Measurements from ENCODE around the gene EXOC4. TPM values are rescaled to one million over a fixed set of nuclear protein-coding genes. Genes with fewer than 3 reads are reported as not detected.

EXOC4 gene
- total RNA-seq, 4 donors from 2014 or later: 36.6 to 64.0 (median 57.4) TPM

DNA sequence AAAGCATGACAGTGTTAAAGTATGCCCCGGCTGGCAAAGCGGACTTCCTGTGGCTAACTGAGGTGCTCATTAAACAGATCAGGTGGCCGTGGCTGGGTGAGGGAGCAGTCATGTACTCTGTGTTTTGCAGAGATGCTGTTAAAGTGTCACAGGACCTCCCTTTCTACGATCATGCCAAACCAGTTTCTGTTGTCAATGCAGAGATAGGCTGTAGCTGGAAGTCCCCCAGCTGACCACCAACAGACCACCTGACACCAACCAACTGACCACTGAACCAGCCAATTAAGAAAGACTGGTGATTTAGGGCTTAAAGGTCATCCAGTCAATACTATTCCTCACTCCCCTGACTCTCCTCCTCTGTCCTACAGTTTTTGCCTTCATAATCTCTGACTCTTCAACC, 443.2 kb downstream of the EXOC4 start:
- H3K4me3 ChIP-seq: no peak overlapping the region
- intact Hi-C loops (cut with DNase I): no loop called here
- H3K36me3 ChIP-seq: no peaks in the 10 kb centered on the region
- no peaks in the 10 kb centered on the region for H3K9me3 ChIP-seq
- WGBS: 93% methylated on average over 4 of the region's 4 CpGs
- TF ChIP-seq POLR2A (IDR thresholded peaks at IDR 0.05; ENCODE audit: low read depth) (no peak), EP300 (IDR thresholded peaks at IDR 0.05) (no peak), POLR2AphosphoS5 (IDR thresholded peaks at IDR 0.05) (no peak)
- TF ChIP-seq, protein P1, sequence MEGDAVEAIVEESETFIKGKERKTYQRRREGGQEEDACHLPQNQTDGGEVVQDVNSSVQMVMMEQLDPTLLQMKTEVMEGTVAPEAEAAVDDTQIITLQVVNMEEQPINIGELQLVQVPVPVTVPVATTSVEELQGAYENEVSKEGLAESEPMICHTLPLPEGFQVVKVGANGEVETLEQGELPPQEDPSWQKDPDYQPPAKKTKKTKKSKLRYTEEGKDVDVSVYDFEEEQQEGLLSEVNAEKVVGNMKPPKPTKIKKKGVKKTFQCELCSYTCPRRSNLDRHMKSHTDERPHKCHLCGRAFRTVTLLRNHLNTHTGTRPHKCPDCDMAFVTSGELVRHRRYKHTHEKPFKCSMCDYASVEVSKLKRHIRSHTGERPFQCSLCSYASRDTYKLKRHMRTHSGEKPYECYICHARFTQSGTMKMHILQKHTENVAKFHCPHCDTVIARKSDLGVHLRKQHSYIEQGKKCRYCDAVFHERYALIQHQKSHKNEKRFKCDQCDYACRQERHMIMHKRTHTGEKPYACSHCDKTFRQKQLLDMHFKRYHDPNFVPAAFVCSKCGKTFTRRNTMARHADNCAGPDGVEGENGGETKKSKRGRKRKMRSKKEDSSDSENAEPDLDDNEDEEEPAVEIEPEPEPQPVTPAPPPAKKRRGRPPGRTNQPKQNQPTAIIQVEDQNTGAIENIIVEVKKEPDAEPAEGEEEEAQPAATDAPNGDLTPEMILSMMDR (IDR thresholded peaks at IDR 0.05): no peak
- H3K4me1 ChIP-seq: no peaks in the 10 kb centered on the region
- no peak overlapping the region for H3K27ac ChIP-seq (replicated peaks in 1 of 4)
- no peak for DNase-seq (ENCODE audit: extremely low spot score)
- H3K27me3 ChIP-seq: no peaks in the 10 kb centered on the region

DNA sequence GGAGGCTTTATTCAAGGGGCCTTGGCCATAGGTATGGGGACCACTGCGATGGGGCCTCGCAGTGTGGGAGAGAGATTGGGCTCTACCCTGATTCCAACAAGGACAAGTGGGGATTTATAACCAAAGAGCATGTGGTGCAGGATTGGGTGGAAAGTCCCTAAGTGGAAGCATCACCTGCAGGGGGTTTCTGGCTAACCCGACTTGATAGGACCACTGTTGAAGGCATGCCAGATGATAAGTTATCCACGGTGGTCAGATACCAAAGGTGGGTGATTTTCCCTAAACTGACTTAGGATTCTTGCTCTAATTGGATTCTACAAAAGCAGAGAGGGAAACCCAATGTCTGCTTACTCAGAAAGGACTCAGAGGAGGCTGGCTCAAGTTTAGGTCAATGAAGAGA, 444.7 kb downstream of the EXOC4 start:
- no peaks in the 10 kb centered on the region for H3K27me3 ChIP-seq
- H3K27ac ChIP-seq (replicated peaks in 1 of 4): no peak overlapping the region
- H3K9me3 ChIP-seq: no peaks in the 10 kb centered on the region
- no peaks in the 10 kb centered on the region for H3K36me3 ChIP-seq
- intact Hi-C loops (cut with DNase I): no loop called here
- WGBS: 96% methylated on average over 4 of the region's 4 CpGs
- H3K4me3 ChIP-seq: no peak overlapping the region
- peaks cover 0 to 2% (median 0%) of the 10 kb centered on the region in 4 donors for H3K4me1 ChIP-seq
- TF ChIP-seq EP300 (IDR thresholded peaks at IDR 0.05) (no peak), POLR2A (IDR thresholded peaks at IDR 0.05; ENCODE audit: low read depth) (no peak), POLR2AphosphoS5 (IDR thresholded peaks at IDR 0.05) (no peak)
- TF ChIP-seq, protein P1 (IDR thresholded peaks at IDR 0.05): no peak
- no peak for DNase-seq (ENCODE audit: extremely low spot score)

DNA sequence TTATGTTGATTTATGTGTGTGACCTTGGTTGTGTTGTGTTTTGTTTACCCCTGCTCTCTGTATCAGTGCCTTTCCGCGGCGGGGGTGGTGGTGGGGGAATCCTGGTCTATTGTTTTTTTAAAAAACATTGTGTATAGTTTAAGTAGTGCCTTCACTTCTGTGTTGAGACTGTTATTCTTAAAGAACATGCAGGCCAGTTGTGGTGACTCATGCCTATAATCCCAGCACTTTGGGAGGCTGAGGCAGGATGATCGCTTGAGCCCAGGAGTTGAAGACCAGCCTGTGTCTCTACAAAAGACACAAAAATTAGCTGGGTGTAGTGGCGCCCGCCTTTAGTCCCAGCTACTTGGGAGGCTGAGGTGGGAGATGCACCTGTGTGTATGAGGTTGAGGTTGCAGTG, 445.2 kb downstream of the EXOC4 start:
- 97% methylated on average over 6 of the region's 6 CpGs for WGBS
- H3K27me3 ChIP-seq: no peaks in the 10 kb centered on the region
- H3K4me3 ChIP-seq: no peak overlapping the region
- no peaks in the 10 kb centered on the region for H3K36me3 ChIP-seq
- DNase-seq (ENCODE audit: extremely low spot score): no peak
- intact Hi-C loops (cut with DNase I): no loop called here
- TF ChIP-seq POLR2A (IDR thresholded peaks at IDR 0.05; ENCODE audit: low read depth) (no peak), EP300 (IDR thresholded peaks at IDR 0.05) (no peak), POLR2AphosphoS5 (IDR thresholded peaks at IDR 0.05) (no peak)
- TF ChIP-seq, protein P1 (IDR thresholded peaks at IDR 0.05): no peak
- H3K4me1 ChIP-seq: peaks cover 0 to 6% (median 1%) of the 10 kb centered on the region in 4 donors
- no peak overlapping the region for H3K27ac ChIP-seq (replicated peaks in 1 of 4)
- no peaks in the 10 kb centered on the region for H3K9me3 ChIP-seq

DNA sequence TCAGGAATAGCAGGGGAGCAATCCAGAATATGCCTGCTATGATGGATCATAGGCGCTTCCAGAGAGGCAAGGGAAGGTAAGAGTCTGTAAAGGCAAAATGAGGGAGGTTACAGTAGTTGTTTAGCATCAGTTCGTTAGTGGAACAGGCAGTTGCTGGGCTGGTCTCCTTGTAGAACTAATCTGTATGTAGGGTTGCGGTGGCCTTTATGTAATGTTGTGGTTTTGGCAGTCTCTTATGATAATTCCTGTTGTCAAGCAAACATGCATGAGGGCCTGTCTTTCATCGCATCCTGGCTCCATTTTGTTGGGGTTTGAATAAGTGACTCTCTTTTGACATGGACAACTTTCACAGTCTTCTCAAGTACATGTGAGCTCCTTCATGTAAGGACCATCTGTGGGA, 446.5 kb downstream of the EXOC4 start:
- Histone ChIP-seq H3K27me3 (no peaks in the 10 kb centered on the region), H3K4me3 (no peak overlapping the region), H3K36me3 (no peaks in the 10 kb centered on the region), H3K27ac (replicated peaks in 1 of 4) (no peak overlapping the region), H3K4me1 (peaks cover 0 to 8% (median 3%) of the 10 kb centered on the region in 4 donors), H3K9me3 (no peaks in the 10 kb centered on the region)
- intact Hi-C loops (cut with DNase I): no loop called here
- DNase-seq (ENCODE audit: extremely low spot score): no peak
- TF ChIP-seq, protein P1 (IDR thresholded peaks at IDR 0.05): no peak
- TF ChIP-seq POLR2AphosphoS5 (IDR thresholded peaks at IDR 0.05): no peak
- no peak for TF ChIP-seq POLR2A (IDR thresholded peaks at IDR 0.05; ENCODE audit: low read depth)
- TF ChIP-seq EP300 (IDR thresholded peaks at IDR 0.05): no peak
- 95% methylated on average over 4 of the region's 4 CpGs for WGBS

DNA sequence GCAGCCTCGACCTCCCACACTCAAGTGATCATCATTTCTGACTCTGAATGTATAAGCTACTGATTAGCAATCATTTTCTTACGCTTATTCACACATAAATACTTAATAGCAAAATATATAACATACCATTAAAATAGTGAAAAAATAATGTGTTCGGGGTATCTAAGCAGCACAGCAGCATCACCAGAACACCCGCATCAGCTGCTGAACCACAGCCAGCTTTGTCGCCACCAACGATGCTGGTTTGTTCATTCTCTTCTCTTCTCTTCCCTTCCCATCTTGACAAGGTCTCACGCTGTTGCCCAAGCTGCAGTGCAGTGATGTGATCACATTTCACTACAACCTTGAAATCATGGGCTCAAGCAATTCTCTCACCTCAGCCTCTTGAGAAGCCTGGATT, 449.2 kb downstream of the EXOC4 start:
- DNase-seq (ENCODE audit: extremely low spot score): no peak
- intact Hi-C loops (cut with DNase I): no loop called here
- WGBS: 82% methylated on average over 7 of the region's 7 CpGs
- peaks cover 0 to 8% (median 3%) of the 10 kb centered on the region in 4 donors for H3K4me1 ChIP-seq
- H3K36me3 ChIP-seq: no peaks in the 10 kb centered on the region
- H3K27ac ChIP-seq (replicated peaks in 1 of 4): no peak overlapping the region
- no peak overlapping the region for H3K4me3 ChIP-seq
- H3K9me3 ChIP-seq: no peaks in the 10 kb centered on the region
- no peaks in the 10 kb centered on the region for H3K27me3 ChIP-seq
- TF ChIP-seq EP300 (IDR thresholded peaks at IDR 0.05): no peak
- no peak for TF ChIP-seq POLR2A (IDR thresholded peaks at IDR 0.05; ENCODE audit: low read depth)
- TF ChIP-seq, protein P1 (IDR thresholded peaks at IDR 0.05): no peak
- no peak for TF ChIP-seq POLR2AphosphoS5 (IDR thresholded peaks at IDR 0.05)
